Measurements from ENCODE around the gene HNRNPA1L2. TPM values are rescaled to one million over a fixed set of nuclear protein-coding genes. Genes with fewer than 3 reads are reported as not detected.
"Not testable (repeated sequence)": the region's sequence is repeated elsewhere in the genome, so short reads cannot be mapped to it uniquely, and the experiment has no call there.

The HNRNPA1L2 gene
- 10.8 and 11.7 TPM in 2 replicates for total RNA-seq

- intact Hi-C loops (cut with micrococcal nuclease): no loop called here
Observed at GRCh38 chr13:52642131-52642530, at the start of gene HNRNPA1L2. Gene HNRNPA1L2, plus strand, starts transcription at chr13:52642431. Its CDS starts 62 bp downstream, at chr13:52642493.

DNA sequence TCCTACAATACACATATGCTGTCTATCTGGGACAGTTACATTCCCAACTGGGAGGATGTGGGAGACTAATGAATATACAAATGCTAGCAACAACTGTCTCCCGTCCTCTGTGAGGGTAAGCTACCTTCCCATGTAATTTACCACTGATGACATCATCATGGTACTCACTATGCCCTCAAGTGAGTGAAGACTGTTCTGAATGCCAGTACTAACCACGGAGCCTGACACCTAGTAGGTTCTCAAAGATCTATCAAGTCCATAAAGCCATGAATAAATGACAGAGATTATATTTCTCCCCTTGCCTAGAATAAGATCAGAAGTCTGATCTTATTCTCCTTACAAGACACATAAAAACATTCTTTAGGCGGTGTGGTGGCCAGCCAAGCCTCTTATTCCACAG, 49.1 kb upstream of the HNRNPA1L2 start:
- intact Hi-C loops (cut with micrococcal nuclease): not testable (repeated sequence)

GRCh38 chr13:52593812-52594211, 48.4 kb upstream of the HNRNPA1L2 start:
- intact Hi-C loops (cut with micrococcal nuclease): not testable (repeated sequence)

DNA sequence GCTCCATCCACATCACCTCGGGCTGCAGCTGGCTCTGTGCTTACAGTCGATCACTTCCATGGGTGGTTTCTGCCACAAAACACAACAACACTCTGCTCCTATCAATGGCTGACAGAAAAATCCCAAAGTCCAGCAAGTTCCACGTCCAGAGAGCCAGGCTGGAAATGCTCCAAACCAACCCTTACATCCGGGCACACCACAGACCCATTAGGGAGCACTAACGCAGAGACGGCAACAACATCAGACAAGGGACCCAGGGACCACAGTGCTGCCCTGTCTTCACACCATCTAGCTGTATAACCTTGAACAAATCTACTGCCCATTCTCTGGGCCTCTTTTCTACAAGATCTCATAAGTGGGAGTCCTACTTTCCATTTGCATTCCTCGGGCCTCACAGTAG, 47.9 kb upstream of the HNRNPA1L2 start:
- intact Hi-C loops (cut with micrococcal nuclease): not testable (repeated sequence)

DNA sequence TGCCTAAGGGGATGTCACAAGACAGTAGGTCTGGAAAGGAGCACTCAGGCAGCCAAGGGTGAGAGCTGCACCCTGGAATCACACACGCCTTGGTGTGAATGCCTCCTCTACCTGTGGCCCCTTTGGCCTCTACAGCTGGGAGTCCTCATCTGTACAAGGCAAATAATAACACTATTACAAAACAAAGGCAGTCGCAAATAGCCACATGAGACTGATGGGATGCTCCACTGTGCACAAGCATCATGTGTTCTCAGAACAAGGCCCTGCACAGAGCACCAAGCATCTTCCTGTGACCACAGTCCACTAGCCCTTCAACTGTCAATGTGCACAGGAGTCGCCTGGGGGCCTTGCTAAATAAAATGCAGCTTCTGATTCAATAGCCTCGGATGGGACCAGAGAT, 44.6 kb upstream of the HNRNPA1L2 start:
- intact Hi-C loops (cut with micrococcal nuclease): no loop called here

DNA sequence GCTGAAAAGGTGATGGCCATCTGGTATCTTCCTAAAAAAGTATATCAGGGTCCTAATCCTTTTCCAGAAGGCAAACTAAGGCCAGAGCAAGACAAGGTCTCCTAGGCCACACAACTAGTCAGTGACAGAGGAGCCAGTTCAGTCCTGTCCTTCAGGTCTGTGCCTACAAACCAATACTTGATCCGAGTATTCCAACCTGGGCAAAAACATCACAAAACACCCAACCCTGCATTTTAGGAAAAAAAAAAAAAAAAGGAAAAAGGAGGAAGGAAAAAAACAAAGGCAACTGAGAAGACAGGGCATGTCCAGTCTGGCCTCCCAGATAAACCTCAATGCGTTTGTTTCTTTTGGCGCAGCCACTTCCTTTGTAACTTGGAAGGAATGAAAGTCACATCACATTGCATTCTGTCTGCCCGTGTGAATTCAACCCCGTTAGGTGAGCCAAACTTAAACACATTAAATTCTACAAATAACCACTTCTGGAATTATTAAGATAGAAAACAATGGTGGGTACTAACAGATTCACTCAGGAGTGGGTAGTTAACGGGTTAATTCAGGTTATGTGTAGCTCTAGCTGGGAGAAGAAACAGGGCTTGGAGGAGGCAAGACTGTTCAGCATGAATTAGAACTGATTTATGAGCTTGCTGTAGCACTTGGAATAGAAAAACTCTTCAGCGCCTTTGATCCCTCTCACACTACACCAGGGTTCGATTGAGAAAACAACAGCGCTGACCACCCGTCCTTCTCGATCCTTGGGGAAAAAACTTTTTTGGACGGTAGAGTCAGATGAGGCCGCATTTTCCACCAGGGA, 43.0 kb upstream of the HNRNPA1L2 start:
- intact Hi-C loops (cut with micrococcal nuclease): no loop called here

DNA sequence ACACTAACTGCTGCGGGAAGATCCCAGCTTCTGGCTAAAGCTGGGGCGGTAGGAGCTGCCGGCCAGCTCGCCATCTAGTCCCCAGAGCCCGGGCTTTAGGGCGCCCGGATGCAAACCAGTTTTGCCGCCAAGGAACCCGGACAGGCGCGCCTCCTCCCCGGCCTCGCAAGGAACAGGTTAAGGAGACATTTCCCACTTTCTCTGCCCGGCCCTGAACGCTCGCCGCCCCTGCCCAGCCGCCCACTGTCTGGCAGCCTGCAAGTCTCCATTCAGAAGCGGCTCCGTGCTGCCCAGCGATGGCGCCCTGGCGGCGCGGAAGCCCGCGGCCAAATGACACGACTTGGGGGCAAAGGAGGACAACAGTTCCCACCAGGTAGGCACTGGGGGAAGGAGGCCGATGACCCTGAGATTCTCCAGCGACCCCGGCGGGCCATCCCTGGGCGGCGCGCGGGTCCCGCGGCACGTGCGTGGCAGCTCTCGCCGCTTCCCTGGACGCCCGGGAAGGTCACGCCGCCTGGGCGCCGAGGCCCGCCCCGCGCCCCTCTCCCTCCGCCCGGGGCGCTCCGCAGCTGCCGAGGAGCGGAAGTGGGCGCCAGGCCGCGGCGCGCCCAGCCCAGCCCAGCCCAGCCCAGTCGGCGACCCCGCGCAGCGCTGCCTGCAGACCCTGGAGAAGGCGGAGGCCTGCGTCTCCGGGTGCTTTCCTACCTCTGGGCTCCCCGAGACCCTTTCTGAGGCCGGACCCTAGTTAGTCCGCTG, 42.2 kb upstream of the HNRNPA1L2 start:
- intact Hi-C loops (cut with micrococcal nuclease): no loop called here

DNA sequence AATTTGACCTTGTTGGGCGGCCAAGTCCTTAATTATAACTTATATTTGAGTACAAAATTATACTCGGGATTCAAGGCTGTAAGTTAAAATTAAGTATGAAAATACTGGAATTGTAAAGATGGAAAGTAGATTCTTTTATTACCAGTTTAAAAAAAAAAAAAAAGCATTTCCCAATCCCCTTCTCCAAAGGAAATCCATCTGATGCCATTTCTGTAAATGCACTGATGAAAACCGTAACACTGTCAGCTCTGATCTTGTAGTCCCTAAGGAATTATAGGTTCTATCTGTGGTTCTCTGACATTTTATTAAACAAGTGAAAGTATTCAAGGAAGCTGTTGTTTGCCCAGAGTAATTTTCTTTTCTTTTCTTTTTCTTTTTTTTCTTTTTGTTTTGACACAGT, 41.6 kb upstream of the HNRNPA1L2 start:
- intact Hi-C loops (cut with micrococcal nuclease): no loop called here

DNA sequence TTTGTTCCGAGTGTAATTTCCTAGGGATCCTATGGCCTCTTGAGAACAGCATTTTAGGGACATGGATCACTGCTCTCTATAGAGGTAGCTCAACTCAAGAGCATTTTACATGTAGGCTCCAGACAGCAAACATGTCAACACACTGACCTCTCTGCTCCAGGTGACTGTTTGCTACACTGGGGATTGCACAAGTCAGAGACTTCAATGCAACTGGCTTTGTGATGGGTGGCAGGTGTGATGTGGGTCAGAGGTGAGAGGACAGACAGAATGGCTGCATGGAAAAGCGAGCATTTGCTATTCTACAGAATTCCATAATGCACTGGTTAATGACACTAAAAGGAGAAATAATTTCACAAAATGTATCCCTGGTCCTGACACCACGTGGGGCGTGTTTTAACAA, 38.9 kb upstream of the HNRNPA1L2 start:
- intact Hi-C loops (cut with micrococcal nuclease): not testable (repeated sequence)

DNA sequence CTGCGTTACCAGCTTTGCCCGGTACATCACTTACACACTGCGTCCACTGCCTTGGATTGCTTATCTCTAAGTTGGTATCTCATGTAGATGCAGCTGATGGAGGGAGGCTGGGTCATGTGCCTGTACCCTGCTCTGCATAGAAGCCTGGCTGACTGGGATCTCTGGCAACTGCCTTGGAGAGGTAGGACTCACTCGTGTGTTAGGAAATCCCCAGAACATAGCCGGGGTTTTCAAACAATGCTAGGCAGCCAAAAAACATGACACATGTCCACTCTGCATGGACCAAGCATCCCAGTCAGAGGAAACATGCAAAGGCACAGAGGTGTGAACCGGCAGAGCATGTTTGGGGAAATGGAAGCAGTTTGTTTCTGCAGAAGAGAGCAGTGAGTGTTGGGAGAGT, 36.1 kb upstream of the HNRNPA1L2 start:
- intact Hi-C loops (cut with micrococcal nuclease): not testable (repeated sequence)

- intact Hi-C loops (cut with micrococcal nuclease): not testable (repeated sequence)
Observed at GRCh38 chr13:52606795-52607194, 35.4 kb upstream of the HNRNPA1L2 start.

DNA sequence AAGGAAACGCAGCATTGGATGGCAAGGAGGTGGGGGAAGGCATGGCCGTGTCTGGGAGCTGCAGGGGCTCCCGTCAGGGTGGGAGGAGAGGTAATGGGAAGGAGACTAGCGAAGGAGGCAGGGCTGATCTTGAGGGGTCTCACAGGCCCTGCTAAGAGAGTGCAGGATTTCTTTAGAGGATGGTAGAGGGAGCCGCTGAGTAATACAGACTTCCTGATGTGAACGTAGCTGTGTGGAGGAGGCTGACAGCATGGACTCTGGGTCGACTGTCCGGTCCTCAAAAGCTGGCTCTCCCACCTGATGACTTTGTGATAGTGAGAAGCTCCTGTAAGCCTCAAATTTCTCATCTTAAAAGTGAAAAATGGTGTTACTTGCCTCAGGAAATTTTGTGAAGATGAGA, 34.0 kb upstream of the HNRNPA1L2 start:
- intact Hi-C loops (cut with micrococcal nuclease): not testable (repeated sequence)

DNA sequence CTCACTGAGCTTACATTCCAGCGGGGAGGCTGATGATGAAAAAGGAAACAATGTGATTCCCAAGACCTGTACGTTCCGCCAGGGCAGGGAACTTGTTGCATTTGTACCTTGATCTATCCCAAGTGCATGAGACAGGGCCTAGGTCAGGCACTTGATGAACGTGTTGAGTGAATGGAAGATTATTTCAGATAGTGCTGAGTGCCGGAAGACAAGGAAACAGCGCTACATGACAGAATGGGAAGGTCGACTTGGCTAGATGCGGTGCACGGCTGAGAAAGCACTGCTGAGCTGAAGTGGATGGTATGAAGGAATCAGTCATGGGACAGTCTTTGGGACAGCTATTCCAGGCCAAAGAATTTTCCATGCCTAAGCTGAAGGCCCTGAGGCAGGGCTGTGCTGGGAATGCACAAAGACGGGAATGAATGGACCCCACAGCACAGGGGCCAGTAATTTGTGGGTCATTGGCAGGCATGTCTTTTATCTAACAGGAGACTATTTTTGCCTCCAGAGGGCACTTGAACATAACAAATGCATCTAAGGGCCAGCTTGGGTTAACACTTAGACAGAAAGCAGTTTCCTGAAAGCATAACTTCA, 33.1 kb upstream of the HNRNPA1L2 start:
- intact Hi-C loops (cut with micrococcal nuclease): not testable (repeated sequence)

DNA sequence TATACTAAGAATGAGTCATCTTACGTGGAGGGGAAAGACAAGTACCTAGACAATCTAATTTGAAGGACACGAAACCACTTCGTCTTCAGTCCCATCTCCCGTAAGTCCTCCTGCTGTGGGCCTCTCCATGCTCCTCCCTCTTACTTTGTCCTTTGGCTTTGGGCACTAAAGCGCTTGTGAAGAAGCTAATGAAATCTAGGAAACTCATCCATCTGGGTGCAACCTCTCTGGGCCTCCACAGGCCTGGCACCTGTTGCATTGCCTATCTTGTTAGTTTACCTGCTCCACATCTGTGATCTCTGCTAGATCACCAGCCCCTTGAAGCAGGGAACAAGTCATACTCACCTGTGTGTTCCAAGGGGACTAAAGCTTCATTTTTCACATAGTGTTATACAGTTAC, 32.1 kb upstream of the HNRNPA1L2 start:
- intact Hi-C loops (cut with micrococcal nuclease): not testable (repeated sequence)

DNA sequence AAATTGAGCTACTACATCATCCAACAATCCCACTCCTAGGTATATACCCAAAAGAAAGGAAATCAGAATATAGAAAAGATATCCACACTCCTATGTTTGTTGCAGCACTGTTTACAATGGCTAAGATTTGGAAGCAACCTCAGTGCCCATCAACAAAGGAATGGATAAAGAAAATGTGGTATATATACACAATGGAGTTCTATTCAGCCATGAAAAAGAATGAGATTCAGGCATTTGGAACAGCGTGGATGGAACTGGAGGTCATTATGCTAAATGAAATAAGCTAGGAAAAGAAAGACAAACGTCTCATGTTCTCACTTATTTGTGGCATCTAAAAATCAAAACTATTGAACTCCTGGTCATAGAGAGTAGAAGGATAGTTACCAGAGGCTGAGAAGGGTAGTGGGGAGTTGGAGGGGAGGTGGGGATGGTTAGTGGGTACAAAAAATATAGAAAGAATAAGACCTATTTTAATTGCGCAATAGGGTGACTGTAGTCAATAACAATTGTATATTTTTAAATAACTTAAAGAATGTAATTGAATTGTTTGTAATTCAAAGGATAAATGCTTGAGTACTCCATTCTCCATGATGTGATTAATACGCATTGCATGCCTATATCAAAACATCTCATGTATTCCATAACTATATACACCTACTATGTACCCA, 27.0 kb upstream of the HNRNPA1L2 start:
- intact Hi-C loops (cut with micrococcal nuclease): no loop called here

- intact Hi-C loops (cut with micrococcal nuclease): loop anchor here (2.0 kb wide), 1 partner anchor 161 kb away; the partner anchor contains the start of gene CKAP2
Observed at GRCh38 chr13:52615812-52616211, 26.4 kb upstream of the HNRNPA1L2 start.

DNA sequence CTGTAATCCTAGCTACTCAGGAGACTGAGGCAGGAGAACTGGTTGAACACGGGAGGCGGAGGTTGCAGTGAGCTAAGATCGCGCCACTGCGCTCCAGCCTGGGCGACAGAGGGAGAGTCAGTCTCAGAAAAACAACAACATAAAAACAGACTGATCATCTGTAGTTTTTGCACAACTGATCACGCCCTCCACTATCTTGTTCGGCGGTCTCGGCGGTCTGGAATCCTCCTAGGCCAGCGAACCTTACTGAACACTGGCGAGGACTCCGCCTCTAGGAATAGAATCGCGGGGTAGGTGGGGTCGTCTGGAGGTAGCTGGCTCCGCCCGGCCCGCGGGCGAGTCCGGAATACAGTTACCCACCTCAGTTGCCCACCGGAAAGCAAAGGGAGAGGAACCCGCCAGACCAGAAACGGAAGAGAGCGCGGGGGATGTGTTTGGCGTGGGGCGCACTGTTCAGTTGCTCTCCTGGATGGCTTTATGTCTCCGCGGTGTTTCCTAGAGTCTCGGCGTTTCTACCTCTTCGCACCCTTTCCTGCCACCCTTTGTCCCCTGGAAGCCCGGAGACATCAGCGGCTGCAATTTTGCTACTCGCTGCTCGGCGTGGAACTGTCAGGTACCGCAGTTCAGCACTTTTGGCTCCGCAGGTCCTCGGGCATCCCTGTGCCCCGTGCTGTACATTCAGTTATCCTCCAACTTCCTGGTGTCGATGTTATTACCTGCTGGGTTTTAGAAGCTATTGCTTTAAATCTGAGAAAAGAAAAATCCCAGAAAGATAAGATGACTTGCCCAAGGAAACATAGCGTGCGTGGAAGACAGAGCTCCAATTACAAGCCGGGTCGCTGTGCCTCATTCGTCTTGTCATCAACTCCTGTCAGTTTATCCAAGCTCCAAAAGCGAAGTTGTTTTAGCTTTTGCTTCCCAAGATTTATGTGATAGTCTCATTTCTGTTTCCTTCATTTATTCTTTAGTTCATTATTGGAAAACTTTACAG, 24.9 kb upstream of the HNRNPA1L2 start:
- intact Hi-C loops (cut with micrococcal nuclease): loop anchor here (1.0 to 2.0 kb wide), 2 partner anchors 35 to 163 kb away; partner anchors contain the start of genes CKAP2 and SUGT1

- intact Hi-C loops (cut with micrococcal nuclease): not testable (repeated sequence)
Observed at GRCh38 chr13:52631083-52631690, 11.0 kb upstream of the HNRNPA1L2 start.

DNA sequence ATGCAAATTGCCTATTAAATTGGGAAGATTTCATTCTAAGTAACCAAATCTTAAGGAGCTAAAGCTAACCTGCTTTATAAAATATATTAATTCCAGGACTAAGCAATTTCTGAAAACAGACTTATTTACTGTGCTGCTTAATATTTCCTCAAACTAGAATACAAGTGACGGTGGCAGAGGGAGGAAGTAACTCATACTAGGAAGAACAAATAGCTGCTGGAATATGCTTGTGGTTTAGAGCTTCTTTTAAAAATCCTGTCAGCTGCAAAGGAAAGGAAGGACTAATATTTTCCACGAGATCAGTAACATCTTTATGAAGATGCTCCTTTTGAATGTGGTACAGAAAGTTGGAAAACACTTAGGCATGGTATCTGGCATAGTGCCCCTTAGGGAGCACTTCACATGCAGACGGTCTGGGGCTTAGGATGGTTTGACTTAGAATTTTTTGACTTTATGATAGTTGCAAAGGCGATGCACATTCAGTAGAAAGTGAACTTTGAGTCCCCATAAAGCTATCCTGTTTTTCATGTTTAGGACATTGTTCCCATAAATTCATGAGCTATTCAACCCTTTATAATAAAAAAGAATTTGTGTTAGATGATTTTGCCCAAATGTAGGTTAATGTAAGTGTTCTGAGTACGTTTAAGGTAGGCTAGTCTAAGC, 3.4 kb upstream of the HNRNPA1L2 start:
- intact Hi-C loops (cut with micrococcal nuclease): no loop called here
